H9 (cell line): Measurements from ENCODE around the gene TPD52L1. TPM values are rescaled to one million over a fixed set of nuclear protein-coding genes. Genes with fewer than 3 reads are reported as not detected.

Source experiments
- DNase-seq: peaks from one replicate; pipeline ENCODE4 v3.0.0-alpha.2; 2017
- H2AFZ ChIP-seq: one replicate; pipeline ENCODE4 v1.6.1; 2013; ENCODE audit warnings: mild to moderate bottlenecking, low read length, control low read depth, moderate library complexity
- H2AK5ac ChIP-seq: 2 replicates; pipeline ENCODE4 v1.6.1; 2013; ENCODE audit warnings: low read length, control low read depth, mixed read lengths; ENCODE audit not compliant: insufficient read length
- H2BK120ac ChIP-seq: one replicate; pipeline ENCODE4 v1.6.1; 2013; ENCODE audit warnings: low read depth, mild to moderate bottlenecking, low read length, control low read depth, inconsistent platforms; ENCODE audit not compliant: poor library complexity, severe bottlenecking
- H2BK12ac ChIP-seq: 2 replicates; pipeline ENCODE4 v1.6.1; 2013; ENCODE audit warnings: low read length, control low read depth, mixed read lengths, low read depth; ENCODE audit not compliant: insufficient read length
- H2BK15ac ChIP-seq: 2 replicates; pipeline ENCODE4 v1.6.1; 2013; ENCODE audit warnings: low read depth, low read length, control low read depth
- H2BK20ac ChIP-seq: one replicate; pipeline ENCODE4 v1.6.1; 2013; ENCODE audit warnings: low read depth, mild to moderate bottlenecking, low read length, control low read depth, inconsistent platforms; ENCODE audit not compliant: poor library complexity, severe bottlenecking
- H2BK5ac ChIP-seq: 2 replicates; pipeline ENCODE4 v1.6.1; 2013; ENCODE audit warnings: low read length, control low read depth, mixed read lengths; ENCODE audit not compliant: insufficient read length
- H3K14ac ChIP-seq: 2 replicates; pipeline ENCODE4 v1.6.1; 2013; ENCODE audit warnings: low read length, control low read depth; ENCODE audit not compliant: insufficient read depth
- H3K18ac ChIP-seq: 2 replicates; pipeline ENCODE4 v1.6.1; 2013; ENCODE audit warnings: low read depth, mild to moderate bottlenecking, mixed read lengths, low read length, control low read depth; ENCODE audit not compliant: insufficient read length
- H3K23ac ChIP-seq: 2 replicates; pipeline ENCODE4 v1.6.1; 2013; ENCODE audit warnings: low read length, control low read depth, mixed read lengths, low read depth; ENCODE audit not compliant: insufficient read length
- H3K23me2 ChIP-seq: 2 replicates; pipeline ENCODE4 v1.6.1; 2013; ENCODE audit warnings: low read depth, mild to moderate bottlenecking, mixed read lengths, low read length, control low read depth; ENCODE audit not compliant: insufficient read length, poor library complexity, severe bottlenecking
- H3K27ac ChIP-seq: 2 replicates; pipeline ENCODE4 v1.5.1; 2013; ENCODE audit warnings: low read length, control low read depth, mixed read lengths, low read depth; ENCODE audit not compliant: insufficient read length
- H3K27me3 ChIP-seq: 2 replicates; pipeline ENCODE4 v1.6.1; 2013; ENCODE audit warnings: low read length, control low read depth, inconsistent platforms; ENCODE audit not compliant: insufficient read depth
- H3K4ac ChIP-seq: 2 replicates; pipeline ENCODE4 v1.6.1; 2013; ENCODE audit warnings: low read depth, mild to moderate bottlenecking, control low read depth, inconsistent platforms, low read length, moderate library complexity
- H3K4me1 ChIP-seq: 2 replicates; pipeline ENCODE4 v1.6.1; 2013; ENCODE audit warnings: low read length, control low read depth, inconsistent platforms; ENCODE audit not compliant: insufficient read depth
- H3K4me2 ChIP-seq: 2 replicates; pipeline ENCODE4 v1.6.1; 2013; ENCODE audit warnings: low read length, control low read depth, mixed read lengths; ENCODE audit not compliant: insufficient read length, insufficient read depth
- H3K56ac ChIP-seq: 2 replicates; pipeline ENCODE4 v1.6.1; 2013; ENCODE audit warnings: low read depth, mild to moderate bottlenecking, mixed read lengths, low read length, control low read depth; ENCODE audit not compliant: insufficient read length
- H3K79me1 ChIP-seq: 2 replicates; pipeline ENCODE4 v1.6.1; 2013; ENCODE audit warnings: low read depth, mild to moderate bottlenecking, moderate library complexity, low read length, control low read depth, inconsistent platforms; ENCODE audit not compliant: insufficient read depth, poor library complexity, severe bottlenecking
- H3K79me2 ChIP-seq: 2 replicates; pipeline ENCODE4 v1.6.1; 2013; ENCODE audit warnings: low read length, control low read depth, inconsistent platforms; ENCODE audit not compliant: insufficient read depth
- H3K9ac ChIP-seq: 2 replicates; pipeline ENCODE4 v1.6.1; 2013; ENCODE audit warnings: low read length, control low read depth, mixed read lengths; ENCODE audit not compliant: insufficient read length; ENCODE audit errors: extremely low read depth
- H3K9me3 ChIP-seq: one replicate; pipeline ENCODE4 v1.6.1; 2013; ENCODE audit warnings: low read depth, low read length, inconsistent platforms; ENCODE audit not compliant: control insufficient read depth
- H3T11ph ChIP-seq: one replicate; pipeline ENCODE4 v1.6.1; 2013; ENCODE audit warnings: mild to moderate bottlenecking, low read length, control low read depth, inconsistent platforms
- H4K20me1 ChIP-seq: one replicate; pipeline ENCODE4 v1.6.1; 2013; ENCODE audit not compliant: control insufficient read depth, insufficient read length, insufficient read depth
- H4K5ac ChIP-seq: 2 replicates; pipeline ENCODE4 v1.6.1; 2013; ENCODE audit warnings: low read depth, mild to moderate bottlenecking, mixed read lengths, low read length, control low read depth; ENCODE audit not compliant: insufficient read length
- H4K8ac ChIP-seq: replicated peaks from 2 replicates; pipeline ENCODE4 v1.6.1; 2013; ENCODE audit warnings: low read length, control low read depth, mixed read lengths, low read depth; ENCODE audit not compliant: insufficient read length
- H4K91ac ChIP-seq: 2 replicates; pipeline ENCODE4 v1.6.1; 2013; ENCODE audit warnings: low read depth, mild to moderate bottlenecking, moderate library complexity, mixed read lengths, low read length, control low read depth; ENCODE audit not compliant: insufficient read length
- H3K27ac Mint-ChIP-seq, 3 experiments: 2 replicates in 2 of 3; 3 replicates in 1 of 3; pipeline ENCODE4 v1.8.0; 2020 to 2021; ENCODE audit warnings: mixed read lengths in 3 of 3, mild to moderate bottlenecking in 1 of 3, moderate library complexity in 1 of 3
- H3K27me3 Mint-ChIP-seq: 2 replicates; pipeline ENCODE4 v1.8.0; 2021; ENCODE audit warnings: low read depth, mild to moderate bottlenecking, moderate library complexity, mixed read lengths
- H3K36me3 Mint-ChIP-seq, 3 experiments: 2 replicates in 2 of 3; 3 replicates in 1 of 3; pipeline ENCODE4 v1.8.0; 2020 to 2021; ENCODE audit warnings: low read depth in 3 of 3, mixed read lengths in 3 of 3; ENCODE audit not compliant: insufficient read depth in 1 of 3
- H3K4me1 Mint-ChIP-seq, 2 experiments: 2 replicates each; pipeline ENCODE4 v1.8.0; 2020; ENCODE audit warnings: mixed read lengths in 2 of 2
- H3K4me3 Mint-ChIP-seq, 2 experiments: 2 replicates in 1 of 2; 3 replicates in 1 of 2; pipeline ENCODE4 v1.8.0; 2020 to 2021; ENCODE audit warnings: mild to moderate bottlenecking in 2 of 2, mixed read lengths in 2 of 2, moderate library complexity in 1 of 2
- H3K9me3 Mint-ChIP-seq, 2 experiments: 2 replicates in 1 of 2; 3 replicates in 1 of 2; pipeline ENCODE4 v1.8.0; 2020; ENCODE audit warnings: mild to moderate bottlenecking in 2 of 2, mixed read lengths in 2 of 2, moderate library complexity in 1 of 2
- CTCF ChIP-seq: fragments of 200-600 bp; sonication (generic); conservative IDR thresholded peaks from 3 replicates; pipeline ENCODE4 v1.8.0; 2021; ENCODE audit warnings: antibody characterized with exemption, mild to moderate bottlenecking
- WGBS: extraction: QIAGEN DNeasy Blood & Tissue Kit; methylation state at CpG from one replicate; pipeline ENCODE4 v1.1.7; 2013; ENCODE audit warnings: missing lambda C conversion rate, low lambda C conversion rate, mixed read lengths; ENCODE audit not compliant: insufficient read length; ENCODE audit errors: extremely low coverage; 5-methylcytosine and 5-hydroxymethylcytosine counted together
- total RNA-seq: library from RNA; stranded (reverse); gene quantifications from 2 replicates; pipeline ENCODE4 v1.2.1, GENCODE V29; 2021

Gene TPD52L1
- total RNA-seq, 1 experiment from 2014 or later = 6.6 TPM

- TF ChIP-seq CTCF = no peak
- Histone ChIP-seq H4K91ac (no peak overlapping the region), H3K79me2 (no peaks in the 10 kb centered on the region; the same call in 1 of the 2 replicates), H3K14ac (no peak overlapping the region), H3K4me2 (no peak overlapping the region), H3K4me1 (no peaks in the 10 kb centered on the region), H3T11ph (no peak overlapping the region), H2BK20ac (no peak overlapping the region), H3K9ac (no peak overlapping the region), H3K79me1 (no peaks in the 10 kb centered on the region), H3K9me3 (no peaks in the 10 kb centered on the region), H2BK12ac (no peak overlapping the region), H4K5ac (no peak overlapping the region), H4K8ac (no peak overlapping the region), H3K56ac (no peak overlapping the region), H2BK120ac (no peak overlapping the region), H3K27ac (no peak overlapping the region), H2BK15ac (no peak overlapping the region), H3K18ac (no peak overlapping the region), H3K4ac (no peak overlapping the region), H3K27me3 (no peaks in the 10 kb centered on the region), H3K23ac (no peak overlapping the region), H2BK5ac (no peak overlapping the region), H2AFZ (no peak overlapping the region), H3K23me2 (no peaks in the 10 kb centered on the region), H2AK5ac (no peak overlapping the region), H4K20me1 (no peaks in the 10 kb centered on the region)
- Mint-ChIP-seq H3K36me3 (no peaks in the 10 kb centered on the region; a peak in 1 of 7 replicates), H3K27ac (no peak overlapping the region), H3K9me3 (no peaks in the 10 kb centered on the region), H3K27me3 (no peaks in the 10 kb centered on the region), H3K4me3 (no peak overlapping the region), H3K4me1 (peaks cover 6% of the 10 kb centered on the region in 2 experiments; a peak in 3 of 4 replicates)
- WGBS = no CpG with 5 or more reads among the region's 12 CpGs
- no peak for DNase-seq
Observed at GRCh38 chr6:125262016-125263013, 108.7 kb downstream of the TPD52L1 start.
